IMR-90 (cell line): ENCODE results near the gene ZNF609. TPM values are rescaled to one million over a fixed set of nuclear protein-coding genes. Genes with fewer than 3 reads are reported as not detected.
A peak's percentile ranks its signal among the peaks of the same experiment; 100 is the strongest.

ENCODE experiments used
- ATAC-seq: fragments of 200-7000 bp; cut with Tn5 transposase; 2 replicates; pipeline ENCODE4 v1.9.1; 2020; ENCODE audit warnings: low read depth, mild to moderate bottlenecking, moderate library complexity
- BruUV-seq: library from RNA; stranded (reverse); fragments of 400-500 nt; replicated peaks from 2 replicates; lab custom pipeline; 2021; lab: Mats Ljungman, UMichigan
- CTCF ChIA-PET: fragments of 300-600 bp; formaldehyde crosslinking; extraction: SDS; loops from one replicate; lab custom pipeline; 2021; ENCODE audit warnings: antibody characterized with exemption; lab: Yijun Ruan, JAX
- POLR2A ChIA-PET: fragments of 300-600 bp; sonication (Branson Sonifier 250); formaldehyde crosslinking; loops from one replicate; lab custom pipeline; 2022; ENCODE audit warnings: antibody characterized with exemption; ENCODE audit not compliant: unreplicated experiment; lab: Charles Lee
- DNase-seq: peaks from one replicate; pipeline ENCODE4 v3.0.0; 2013
- H2AFZ ChIP-seq: replicated peaks from 2 replicates; pipeline ENCODE3; 2013; ENCODE audit warnings: low read length, mild to moderate bottlenecking; ENCODE audit not compliant: poor library complexity
- H2AK5ac ChIP-seq: 2 replicates; pipeline ENCODE4 v1.6.1; 2013; ENCODE audit warnings: low read depth, low read length, inconsistent platforms
- H2AK9ac ChIP-seq: replicated peaks from 2 replicates; pipeline ENCODE3; 2013; ENCODE audit warnings: mild to moderate bottlenecking, low read depth, low read length, moderate library complexity; ENCODE audit not compliant: poor library complexity
- H2BK120ac ChIP-seq: 2 replicates; pipeline ENCODE4 v1.6.1; 2013; ENCODE audit warnings: low read depth, low read length, inconsistent platforms
- H2BK15ac ChIP-seq: 3 replicates; pipeline ENCODE4 v1.6.1; 2013; ENCODE audit warnings: low read depth, low read length, inconsistent platforms
- H2BK20ac ChIP-seq: 2 replicates; pipeline ENCODE4 v1.6.1; 2013; ENCODE audit warnings: low read depth, mild to moderate bottlenecking, inconsistent platforms, low read length, moderate library complexity
- H2BK5ac ChIP-seq: 2 replicates; pipeline ENCODE4 v1.6.1; 2013; ENCODE audit warnings: mild to moderate bottlenecking, low read depth, low read length, inconsistent platforms; ENCODE audit not compliant: poor library complexity, severe bottlenecking
- H3K14ac ChIP-seq: replicated peaks from 2 replicates; pipeline ENCODE4 v1.6.1; 2013; ENCODE audit warnings: low read depth, low read length, inconsistent platforms
- H3K18ac ChIP-seq: 2 replicates; pipeline ENCODE4 v1.6.1; 2013; ENCODE audit warnings: low read depth, low read length, control low read depth
- H3K23ac ChIP-seq: 2 replicates; pipeline ENCODE4 v1.6.1; 2013; ENCODE audit warnings: low read depth, low read length, inconsistent platforms
- H3K27ac ChIP-seq: 2 replicates; pipeline ENCODE4 v1.5.1; 2013; ENCODE audit warnings: mild to moderate bottlenecking, control low read depth, low read length; ENCODE audit not compliant: insufficient read depth
- H3K27me3 ChIP-seq: 2 replicates; pipeline ENCODE4 v1.6.1; 2013; ENCODE audit warnings: low read length; ENCODE audit not compliant: control insufficient read depth, insufficient read depth
- H3K36me3 ChIP-seq: 2 replicates; pipeline ENCODE4 v1.6.1; 2013; ENCODE audit warnings: low read length, mixed read lengths; ENCODE audit not compliant: control insufficient read depth, insufficient read depth
- H3K4ac ChIP-seq: 2 replicates; pipeline ENCODE4 v1.6.1; 2013; ENCODE audit warnings: low read depth, low read length, inconsistent platforms
- H3K4me1 ChIP-seq: 2 replicates; pipeline ENCODE4 v1.6.1; 2013; ENCODE audit warnings: low read length, mixed read lengths; ENCODE audit not compliant: control insufficient read depth, insufficient read depth
- H3K4me2 ChIP-seq: 2 replicates; pipeline ENCODE4 v1.6.1; 2013; ENCODE audit warnings: low read depth, mild to moderate bottlenecking, control low read depth, low read length, moderate library complexity
- H3K4me3 ChIP-seq: 2 replicates; pipeline ENCODE4 v1.5.1; 2013; ENCODE audit warnings: low read depth, mild to moderate bottlenecking, control low read depth, low read length, moderate library complexity; ENCODE audit not compliant: insufficient read depth
- H3K56ac ChIP-seq: 2 replicates; pipeline ENCODE4 v1.6.1; 2013; ENCODE audit warnings: low read length, inconsistent platforms; ENCODE audit not compliant: insufficient read depth; ENCODE audit errors: extremely low read depth
- H3K79me1 ChIP-seq, 2 experiments: 2 replicates each; pipeline ENCODE4 v1.6.1; 2013; ENCODE audit warnings: low read length in 2 of 2, inconsistent platforms in 1 of 2, low read depth in 1 of 2
- H3K9ac ChIP-seq: 2 replicates; pipeline ENCODE4 v1.6.1; 2013; ENCODE audit warnings: low read depth, low read length, control low read depth
- H3K9me1 ChIP-seq: 2 replicates; pipeline ENCODE4 v1.6.1; 2013; ENCODE audit warnings: low read length, inconsistent platforms; ENCODE audit not compliant: insufficient read depth
- H3K9me3 ChIP-seq: 2 replicates; pipeline ENCODE4 v1.6.1; 2013; ENCODE audit warnings: low read length; ENCODE audit not compliant: control insufficient read depth, insufficient read depth
- H4K20me1 ChIP-seq: 2 replicates; pipeline ENCODE4 v1.6.1; 2013; ENCODE audit warnings: low read length, inconsistent platforms; ENCODE audit not compliant: insufficient read depth
- H4K5ac ChIP-seq: 2 replicates; pipeline ENCODE4 v1.6.1; 2013; ENCODE audit warnings: mild to moderate bottlenecking, low read depth, low read length, control low read depth
- H4K8ac ChIP-seq, 2 experiments: 2 replicates each; pipeline ENCODE4 v1.6.1; 2013; ENCODE audit warnings: low read depth in 2 of 2, low read length in 2 of 2, control low read depth in 1 of 2, inconsistent platforms in 1 of 2
- H4K91ac ChIP-seq: 2 replicates; pipeline ENCODE4 v1.6.1; 2013; ENCODE audit warnings: low read depth, low read length, inconsistent platforms; ENCODE audit not compliant: insufficient read depth
- BHLHE40 ChIP-seq: fragments of 150-350 bp; IDR thresholded peaks from 2 replicates; pipeline ENCODE4 v1.6.1; 2016; ENCODE audit warnings: mild to moderate bottlenecking, low read depth, low read length
- CHD1 ChIP-seq: IDR thresholded peaks from 2 replicates; pipeline ENCODE4 v1.6.1; 2012; ENCODE audit warnings: low read depth, low read length, improper control_type of control experiment
- ELK1 ChIP-seq: fragments of 150-350 bp; IDR thresholded peaks from 2 replicates; pipeline ENCODE4 v1.6.1; 2016; ENCODE audit warnings: low read depth, mild to moderate bottlenecking, low read length, moderate library complexity, borderline replicate concordance
- FOS ChIP-seq: fragments of 150-350 bp; IDR thresholded peaks from 2 replicates; pipeline ENCODE4 v1.6.1; 2016; ENCODE audit warnings: low read depth, low read length
- MXI1 ChIP-seq: IDR thresholded peaks from 2 replicates; pipeline ENCODE4 v1.6.1; 2012; ENCODE audit warnings: low read depth, mild to moderate bottlenecking, low read length, moderate library complexity, borderline replicate concordance
- NFE2L2 ChIP-seq: fragments of 150-350 bp; IDR thresholded peaks from 2 replicates; pipeline ENCODE4 v1.6.1; 2016; ENCODE audit warnings: low read depth, mild to moderate bottlenecking, low read length
- RCOR1 ChIP-seq: IDR thresholded peaks from 2 replicates; pipeline ENCODE4 v1.6.1; 2012; ENCODE audit warnings: mild to moderate bottlenecking, low read length, improper control_type of control experiment; ENCODE audit not compliant: insufficient replicate concordance
- RFX5 ChIP-seq: IDR thresholded peaks from 2 replicates; pipeline ENCODE4 v1.8.0; 2012; ENCODE audit warnings: low read depth, mild to moderate bottlenecking, low read length, moderate library complexity
- USF2 ChIP-seq: fragments of 150-350 bp; IDR thresholded peaks from 2 replicates; pipeline ENCODE4 v1.6.1; 2017; ENCODE audit warnings: mild to moderate bottlenecking, antibody characterized with exemption, low read length, low read depth
- WGBS, 2 experiments: methylation state at CpG; one replicate each; pipeline versions ENCODE4 v1.1.5 to v1.1.7; 2013; ENCODE audit warnings: missing lambda C conversion rate in 2 of 2; ENCODE audit not compliant: insufficient read length in 1 of 2; ENCODE audit errors: extremely low coverage in 2 of 2; 5-methylcytosine and 5-hydroxymethylcytosine counted together
- dilution Hi-C: fragments of 300-500 bp; cut with HindIII; formaldehyde crosslinking; loops from one replicate; pipeline ENCODE4 v1.14.3; 2018; ENCODE audit warnings: low sequenced_read_pairs; ENCODE audit not compliant: unreplicated experiment
- in situ Hi-C: fragments of 300-500 bp; cut with MboI; formaldehyde crosslinking; loops from 3 replicates; pipeline ENCODE4 v1.14.3; 2019; ENCODE audit warnings: low sequenced_read_pairs, inconsistent platforms, mixed read lengths
- intact Hi-C: fragments of 100-400 bp; cut with micrococcal nuclease; formaldehyde crosslinking; loops from 2 replicates; pipeline ENCODE4 v1.10.0; 2022
- polyA plus RNA-seq, 3 experiments: library from polyadenylated mRNA; depleted of rRNA; stranded (reverse); fragments of >200 nt; gene quantifications; 2 replicates each; pipeline ENCODE4 v1.2.3, GENCODE V29; 2012; ENCODE audit warnings: low replicate concordance in 1 of 3
- total RNA-seq: library from RNA; depleted of rRNA; stranded (reverse); fragments of >200 nt; gene quantifications from 2 replicates; pipeline ENCODE4 v1.2.3, GENCODE V29; 2012
- TF ChIP-seq, protein P1 (sequence below): conservative IDR thresholded peaks from 2 replicates; pipeline ENCODE4 v1.5.1; 2012; ENCODE audit warnings: mild to moderate bottlenecking, low read depth, low read length, improper control_type of control experiment

The ZNF609 gene
- total and polyA plus RNA-seq, 2 of the 4 experiments (the other 2 are of a cell fraction) = 10.4 to 12.5 TPM

- no peak for TF ChIP-seq RFX5
These were observed 162.3 kb downstream of the ZNF609 start (continued) for GRCh38 chr15:64622410-64623260.

DNA sequence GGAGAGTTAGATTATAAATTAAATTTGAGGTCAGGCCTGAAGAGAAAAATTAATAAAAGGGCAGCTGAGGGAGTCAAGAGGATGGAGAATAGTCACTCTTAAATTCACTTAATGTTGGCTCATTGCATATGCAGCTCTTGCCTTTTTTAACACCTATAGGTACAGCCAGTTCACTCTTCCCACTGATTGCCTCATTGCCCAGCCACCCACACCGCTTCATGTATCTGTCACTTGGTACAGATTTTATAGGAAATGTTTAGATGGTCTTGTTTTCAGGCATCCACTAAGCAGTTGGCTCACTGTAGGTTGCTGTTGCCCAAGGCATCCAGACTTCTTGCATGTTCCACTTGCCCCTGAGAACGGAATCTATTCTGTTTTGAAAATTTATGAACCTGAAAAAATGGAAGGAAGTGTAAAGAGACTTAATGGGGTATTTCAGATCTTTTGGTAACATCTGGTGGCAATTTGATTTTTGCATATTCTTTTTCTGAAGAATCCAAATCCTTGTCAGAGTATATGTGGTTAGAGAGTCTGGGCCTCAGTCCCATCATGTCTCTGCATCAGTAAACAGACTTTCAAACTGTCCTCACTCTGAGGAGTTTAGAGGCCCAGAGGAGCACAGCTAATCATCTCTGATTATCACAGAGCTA lies 163.1 kb downstream of the ZNF609 start:
- H3K9me3 ChIP-seq = no peaks in the 10 kb centered on the region
- no peak overlapping the region for H3K4ac ChIP-seq
- no peak; the same call in 1 of the 2 replicates for ATAC-seq
- ChIA-PET CTCF (no interaction called here), POLR2A (no interaction called here)
- no peak overlapping the region for H3K4me3 ChIP-seq
- H3K56ac ChIP-seq = no peak overlapping the region
- no peak overlapping the region for H2BK15ac ChIP-seq
- intact Hi-C loops (no loop called here), in situ Hi-C loops (no loop called here), dilution Hi-C loops (no loop called here)
- no peak overlapping the region for H4K8ac ChIP-seq
- no peak overlapping the region for H4K91ac ChIP-seq
- no peak overlapping the region for H3K9ac ChIP-seq
- DNase-seq = peak; percentile 24
- H3K14ac ChIP-seq = peak overlapping the region; percentile 62; the same call in 1 of the 2 replicates
- H2AFZ ChIP-seq = no peak overlapping the region
- WGBS, 2 experiments = 11% methylated on average over 1 of the region's 2 CpGs; no CpG with 5 or more reads in 1 of the 2 experiments
- peak overlapping the region; percentile 40; the same call in 1 of the 2 replicates for H3K23ac ChIP-seq
- H3K27me3 ChIP-seq = no peaks in the 10 kb centered on the region
- no peak overlapping the region for H4K5ac ChIP-seq
- H3K4me1 ChIP-seq = peaks cover 6% of the 10 kb centered on the region
- H4K20me1 ChIP-seq = peaks cover 49% of the 10 kb centered on the region
- H2AK5ac ChIP-seq = no peak overlapping the region
- H2BK120ac ChIP-seq = no peak overlapping the region
- H2BK5ac ChIP-seq = peak overlapping the region; percentile 5
- H3K36me3 ChIP-seq = peaks cover 11% of the 10 kb centered on the region
- no TSS peak for BruUV-seq
- no peak overlapping the region for H3K18ac ChIP-seq
- H2AK9ac ChIP-seq = no peak overlapping the region
- H2BK20ac ChIP-seq = no peak overlapping the region; the same call in 1 of the 2 replicates
- peaks cover 15% of the 10 kb centered on the region for H3K9me1 ChIP-seq
- H3K27ac ChIP-seq = no peak overlapping the region
- H3K4me2 ChIP-seq = no peak overlapping the region
- peaks cover 48 to 92% of the 10 kb centered on the region in 2 experiments for H3K79me1 ChIP-seq
- TF ChIP-seq RFX5 (no peak), MXI1 (no peak), ELK1 (no peak), NFE2L2 (no peak), FOS (no peak), CHD1 (no peak), BHLHE40 (no peak), USF2 (no peak), RCOR1 (no peak)
- TF ChIP-seq, protein P1, sequence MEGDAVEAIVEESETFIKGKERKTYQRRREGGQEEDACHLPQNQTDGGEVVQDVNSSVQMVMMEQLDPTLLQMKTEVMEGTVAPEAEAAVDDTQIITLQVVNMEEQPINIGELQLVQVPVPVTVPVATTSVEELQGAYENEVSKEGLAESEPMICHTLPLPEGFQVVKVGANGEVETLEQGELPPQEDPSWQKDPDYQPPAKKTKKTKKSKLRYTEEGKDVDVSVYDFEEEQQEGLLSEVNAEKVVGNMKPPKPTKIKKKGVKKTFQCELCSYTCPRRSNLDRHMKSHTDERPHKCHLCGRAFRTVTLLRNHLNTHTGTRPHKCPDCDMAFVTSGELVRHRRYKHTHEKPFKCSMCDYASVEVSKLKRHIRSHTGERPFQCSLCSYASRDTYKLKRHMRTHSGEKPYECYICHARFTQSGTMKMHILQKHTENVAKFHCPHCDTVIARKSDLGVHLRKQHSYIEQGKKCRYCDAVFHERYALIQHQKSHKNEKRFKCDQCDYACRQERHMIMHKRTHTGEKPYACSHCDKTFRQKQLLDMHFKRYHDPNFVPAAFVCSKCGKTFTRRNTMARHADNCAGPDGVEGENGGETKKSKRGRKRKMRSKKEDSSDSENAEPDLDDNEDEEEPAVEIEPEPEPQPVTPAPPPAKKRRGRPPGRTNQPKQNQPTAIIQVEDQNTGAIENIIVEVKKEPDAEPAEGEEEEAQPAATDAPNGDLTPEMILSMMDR = no peak
